ENCODE results near the gene BPNT1.

- no peak for TF ChIP-seq CTCF (IDR thresholded peaks at IDR 0.05)
- no peak for TF ChIP-seq POLR2A (IDR thresholded peaks at IDR 0.05)
Measured at GRCh38 chr1:220129479-220130210, 40.1 kb upstream of the BPNT1 start.

All from body of pancreas (tissue), 4 donors.